HG03460 (cell line): ENCODE results near the gene SFXN1.
A peak's percentile ranks its signal among the peaks of the same experiment; 100 is the strongest.
"Not testable (repeated sequence)": the region's sequence is repeated elsewhere in the genome, so short reads cannot be mapped to it uniquely, and the experiment has no call there.

Experiments
- ATAC-seq: cut with Tn5 transposase; IDR thresholded peaks from one replicate; pipeline ENCODE4 v1.9.1; 2021; ENCODE audit not compliant: unreplicated experiment

The SFXN1 gene

DNA sequence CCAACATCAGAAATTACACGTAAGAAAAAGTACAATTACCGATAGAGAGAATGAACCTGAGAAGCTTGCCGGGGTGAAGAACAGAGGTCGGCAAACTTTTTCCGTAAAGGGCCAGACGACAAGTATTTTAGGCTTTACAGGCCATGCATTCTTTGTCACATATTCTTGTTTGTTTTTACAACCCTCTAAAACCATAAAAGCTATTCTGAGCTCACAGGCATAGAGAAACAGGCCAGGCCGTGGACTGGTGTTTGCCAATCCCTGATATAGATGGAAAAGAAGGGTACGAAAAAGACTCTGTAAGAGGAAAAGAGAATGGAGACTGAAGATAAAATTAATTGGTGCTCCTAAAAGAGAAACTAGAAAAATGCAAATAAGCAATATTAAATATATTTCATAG, 15.4 kb downstream of the SFXN1 start:
- no peak for ATAC-seq

GRCh38 chr5:175494264-175495183, 16.2 kb downstream of the SFXN1 start:
- no peak for ATAC-seq

DNA sequence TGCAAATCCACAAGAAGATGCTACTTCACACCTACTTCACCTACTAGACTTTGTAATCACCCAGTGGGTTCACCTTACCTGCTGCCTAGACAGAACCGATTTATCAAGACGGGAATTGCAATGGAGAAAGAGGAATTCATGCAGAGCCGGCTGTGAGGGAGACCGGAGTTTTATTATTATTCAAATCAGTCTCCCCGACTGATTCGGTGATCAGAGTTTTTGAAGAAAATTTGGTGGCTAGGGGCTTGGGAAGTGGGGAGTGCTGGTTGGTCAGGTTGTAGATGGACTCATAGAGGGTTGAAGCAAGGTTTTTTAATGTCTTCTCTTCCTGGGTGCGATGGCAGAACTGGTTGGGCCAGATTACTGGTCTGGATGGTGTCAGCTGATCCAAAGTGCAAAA, 23.4 kb downstream of the SFXN1 start:
- ATAC-seq = no peak

DNA sequence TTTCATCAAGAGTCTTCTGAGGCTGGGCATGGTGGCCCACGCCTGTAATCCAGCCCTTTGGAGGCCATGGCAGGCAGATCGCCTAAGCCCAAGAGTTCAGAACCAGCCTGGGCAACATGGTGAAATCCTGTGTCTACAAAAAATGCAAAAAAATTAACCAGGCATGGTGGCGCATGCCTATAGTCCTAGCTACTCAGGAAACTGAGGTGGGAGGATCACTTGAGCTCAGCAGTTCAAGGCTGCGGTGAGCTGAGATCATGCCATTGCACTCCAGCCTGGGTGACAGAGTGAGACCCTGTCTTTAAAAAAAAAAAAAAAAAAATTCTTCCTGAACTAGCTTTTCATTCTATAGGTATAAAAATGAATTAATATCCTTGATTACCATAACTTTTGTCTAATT, 29.3 kb downstream of the SFXN1 start:
- ATAC-seq = not testable (repeated sequence)

DNA sequence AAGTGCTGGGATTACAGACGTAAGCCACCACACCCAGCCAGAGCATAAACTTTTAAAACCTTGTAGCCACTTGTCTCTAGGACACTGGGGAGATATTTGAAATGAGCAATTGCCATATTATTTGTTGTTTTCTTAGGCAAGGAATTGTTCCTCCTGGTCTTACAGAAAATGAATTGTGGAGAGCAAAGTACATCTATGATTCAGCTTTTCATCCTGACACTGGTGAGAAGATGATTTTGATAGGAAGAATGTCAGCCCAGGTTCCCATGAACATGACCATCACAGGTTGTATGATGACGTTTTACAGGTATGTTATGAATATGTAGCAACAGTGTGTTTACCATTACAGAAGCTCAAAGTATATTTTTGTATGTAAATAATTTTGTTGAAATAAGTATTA, 30.5 kb downstream of the SFXN1 start:
- ATAC-seq = no peak

DNA sequence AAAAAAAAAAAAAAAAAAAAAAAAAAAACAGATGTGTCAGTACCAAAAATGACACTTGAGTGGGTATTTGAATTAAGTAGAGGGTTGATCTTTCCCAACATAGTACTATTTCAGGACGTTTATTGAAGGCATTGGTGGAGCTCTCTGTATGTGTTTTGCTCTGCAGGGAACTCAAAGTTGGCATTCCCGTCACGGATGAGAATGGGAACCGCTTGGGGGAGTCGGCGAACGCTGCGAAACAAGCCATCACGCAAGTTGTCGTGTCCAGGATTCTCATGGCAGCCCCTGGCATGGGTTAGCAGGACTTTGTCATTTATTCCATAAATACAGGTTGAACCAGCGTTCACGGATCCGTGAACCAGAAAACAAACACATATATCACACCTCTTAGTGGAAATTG, 34.9 kb downstream of the SFXN1 start:
- ATAC-seq = no peak

DNA sequence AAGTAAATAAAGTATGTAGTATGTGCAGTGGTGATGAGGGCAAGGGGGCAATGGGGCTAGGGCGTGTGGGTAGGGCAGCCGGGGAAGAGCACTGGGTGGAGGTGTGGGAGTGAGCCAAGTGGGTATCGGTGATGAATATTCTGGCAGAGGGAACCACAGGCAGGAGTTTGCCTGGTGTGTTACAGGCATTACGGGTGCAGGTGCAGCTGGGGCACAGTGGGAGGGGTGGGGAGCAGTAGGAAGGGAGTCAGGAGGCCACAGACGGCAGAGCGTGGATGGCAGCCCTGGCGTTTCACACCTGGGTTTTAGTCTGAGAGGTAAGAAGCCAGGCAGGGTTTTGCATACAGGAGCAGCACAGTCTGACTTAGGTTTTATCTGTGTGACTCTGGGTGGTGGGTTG, 35.4 kb downstream of the SFXN1 start:
- ATAC-seq = no peak

GRCh38 chr5:175516933-175517823, 38.8 kb downstream of the SFXN1 start:
- ATAC-seq = no peak

GRCh38 chr5:175517824-175518450, 39.6 kb downstream of the SFXN1 start:
- ATAC-seq = no peak

GRCh38 chr5:175519006-175519405, 40.6 kb downstream of the SFXN1 start:
- ATAC-seq = no peak

DNA sequence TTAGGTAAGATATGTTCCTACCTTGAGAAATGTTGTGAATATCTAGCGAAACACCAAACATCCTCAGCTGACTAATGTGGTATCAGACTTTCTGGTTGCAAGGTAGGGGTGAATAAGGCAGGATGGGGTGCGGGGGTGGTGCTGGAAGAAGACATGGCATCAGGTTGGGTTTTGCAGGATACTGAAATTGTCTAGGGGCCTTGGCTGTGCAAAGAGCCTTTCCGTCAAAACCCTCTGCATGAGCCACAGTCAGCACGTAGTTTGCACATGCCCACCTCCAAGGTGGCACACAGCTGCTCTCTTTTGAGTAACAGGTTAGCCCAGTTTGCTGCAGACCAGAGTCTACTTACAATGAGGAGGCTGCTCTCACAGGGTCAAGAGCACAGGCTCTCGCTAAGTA, 42.0 kb downstream of the SFXN1 start:
- no peak for ATAC-seq

GRCh38 chr5:175520873-175521272, 42.5 kb downstream of the SFXN1 start:
- no peak for ATAC-seq

DNA sequence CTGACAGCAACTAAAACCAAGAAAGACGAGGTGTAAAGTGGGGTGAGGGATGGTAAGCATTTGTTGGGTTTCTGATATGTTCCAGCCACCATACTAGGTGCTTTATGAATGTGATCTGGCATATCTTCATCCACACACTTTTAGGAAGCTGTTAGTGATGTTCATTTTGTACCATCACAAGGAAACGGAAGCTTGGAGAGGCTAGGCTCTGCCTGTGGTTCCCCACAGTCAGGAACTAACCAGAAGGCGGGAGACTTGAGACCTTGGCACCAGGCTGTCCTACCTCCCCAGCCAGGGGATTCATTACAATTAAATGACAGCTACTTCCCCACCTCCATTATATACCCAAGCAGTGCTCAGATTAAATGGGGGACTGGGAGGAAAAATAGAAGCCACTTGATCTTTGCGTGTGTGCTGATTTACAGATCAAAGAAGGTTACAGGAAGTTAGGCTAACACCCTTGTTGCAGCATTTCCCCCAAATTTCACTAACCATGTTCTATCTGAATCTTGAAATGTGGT, 43.0 kb downstream of the SFXN1 start:
- no peak for ATAC-seq

DNA sequence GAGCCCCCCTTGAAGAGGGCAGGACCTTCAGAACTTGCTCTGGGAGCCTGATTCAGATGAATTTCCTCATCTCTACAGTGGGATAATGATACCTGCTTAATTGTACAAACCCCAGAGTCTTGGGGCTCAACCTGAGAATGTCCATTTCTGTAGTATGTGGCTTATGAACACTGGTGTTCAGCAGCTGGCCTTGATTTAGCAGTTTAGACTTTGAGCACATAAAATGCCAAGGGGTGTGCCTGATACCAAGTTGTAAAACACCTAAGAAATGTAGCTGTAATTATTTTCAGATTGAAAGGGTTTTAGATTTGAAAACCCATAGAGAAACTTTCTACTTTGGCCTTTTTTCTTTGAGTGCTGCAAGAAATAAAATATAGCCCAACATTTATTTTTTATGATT, 44.9 kb downstream of the SFXN1 start:
- no peak for ATAC-seq

GRCh38 chr5:175524211-175524610, 45.9 kb downstream of the SFXN1 start:
- no peak for ATAC-seq

DNA sequence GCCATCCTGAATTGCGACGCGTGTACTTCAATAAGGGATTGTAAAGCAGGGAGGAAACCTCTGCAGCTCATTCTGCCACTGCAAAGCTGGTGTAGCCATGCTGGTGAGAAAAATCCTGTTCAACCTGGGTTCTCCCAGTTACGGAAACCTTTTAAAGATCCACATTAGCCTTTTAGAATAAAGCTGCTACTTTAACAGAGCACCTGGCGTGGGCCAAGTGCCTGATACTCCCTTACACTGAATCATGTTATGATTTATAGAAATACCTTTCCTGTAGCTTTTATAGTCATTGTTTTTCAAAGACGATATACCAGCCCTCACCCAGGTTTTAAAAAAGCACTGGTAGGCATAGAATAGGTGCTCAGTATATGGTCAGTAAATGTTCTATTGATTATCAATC, 48.3 kb downstream of the SFXN1 start:
- no peak for ATAC-seq

DNA sequence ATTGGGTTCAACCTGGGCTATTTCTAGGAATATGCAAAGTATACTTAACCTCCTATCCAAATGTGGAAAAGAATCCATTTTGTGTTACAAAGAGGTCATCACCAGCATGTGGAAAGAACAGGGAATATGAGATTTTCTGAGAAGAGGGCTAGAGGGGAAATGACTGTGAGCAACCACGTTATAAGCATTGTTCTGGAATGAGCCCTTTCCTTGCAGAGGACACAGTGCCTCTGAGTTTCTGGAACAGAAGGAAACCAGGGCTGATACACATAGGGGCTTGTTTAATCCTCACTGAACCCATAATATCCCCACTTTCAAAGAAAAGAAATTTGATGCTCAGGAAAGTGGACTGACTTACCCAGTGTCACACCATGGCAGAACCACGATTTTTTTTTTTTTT, 53.0 kb downstream of the SFXN1 start:
- no peak for ATAC-seq

- peak; percentile 96 for ATAC-seq
Measured at GRCh38 chr5:175534070-175534932, 55.9 kb downstream of the SFXN1 start.

- not testable (repeated sequence) for ATAC-seq
Measured at GRCh38 chr5:175535331-175535730, 57.0 kb downstream of the SFXN1 start.

GRCh38 chr5:175535796-175536195, 57.4 kb downstream of the SFXN1 start:
- no peak for ATAC-seq
